Stimulated activated CD4-positive, alpha-beta T cell treated with anti-CD3 and anti-CD28 coated beads, Interleukin-4, amount 100 ng/mL, for 4 hours (primary cell): ENCODE measurements around the gene CACNA1F.

Experiments
- DNase-seq, 2 experiments: peaks; one replicate each; pipeline ENCODE4 v3.0.0-alpha.2; 2020

Gene CACNA1F

DNA sequence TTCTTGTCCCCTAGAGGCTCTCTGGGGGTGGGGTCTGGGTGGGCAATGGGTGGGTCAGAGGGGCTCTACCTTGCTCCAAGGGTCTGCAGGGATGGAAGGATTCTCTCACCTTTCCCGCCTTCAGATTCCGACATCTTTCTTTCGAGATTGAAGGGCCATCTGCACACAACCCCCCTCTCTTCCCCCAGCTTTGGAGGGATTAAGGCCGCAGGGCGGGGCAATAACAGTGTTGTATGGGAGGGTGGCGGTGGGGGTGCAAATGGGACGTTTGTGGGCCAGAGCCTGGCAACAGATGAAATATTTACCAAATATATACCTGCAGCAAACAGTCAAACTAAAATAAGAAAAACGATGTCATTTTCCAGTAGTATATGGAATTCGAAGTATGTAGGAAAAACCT is at the start of gene CACNA1F:
Gene CACNA1F, minus strand, starts transcription at position 165 of the 400 bp plus-strand sequence. Its CDS starts 31 bp downstream, at position 134.
- DNase-seq: no peak

DNA sequence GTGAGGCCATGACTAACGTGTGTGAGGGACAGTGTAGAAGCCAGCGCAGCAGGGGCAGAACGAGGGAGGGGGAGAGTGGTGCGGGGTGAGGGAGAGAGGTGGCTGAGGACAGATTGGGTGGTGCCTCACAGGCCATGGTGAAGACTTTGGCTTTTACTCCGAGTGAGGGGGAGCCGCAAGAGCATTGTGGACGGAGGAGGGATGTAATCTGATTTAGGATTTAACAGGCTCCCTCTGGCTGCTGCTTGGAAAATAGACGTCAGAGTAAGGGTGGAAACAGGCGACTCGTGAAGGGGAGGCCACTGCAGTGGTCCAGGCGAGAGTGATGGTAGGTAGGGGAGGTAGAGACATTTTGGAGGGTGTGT is 49.5 kb upstream of the CACNA1F start:
- DNase-seq: no peak

DNA sequence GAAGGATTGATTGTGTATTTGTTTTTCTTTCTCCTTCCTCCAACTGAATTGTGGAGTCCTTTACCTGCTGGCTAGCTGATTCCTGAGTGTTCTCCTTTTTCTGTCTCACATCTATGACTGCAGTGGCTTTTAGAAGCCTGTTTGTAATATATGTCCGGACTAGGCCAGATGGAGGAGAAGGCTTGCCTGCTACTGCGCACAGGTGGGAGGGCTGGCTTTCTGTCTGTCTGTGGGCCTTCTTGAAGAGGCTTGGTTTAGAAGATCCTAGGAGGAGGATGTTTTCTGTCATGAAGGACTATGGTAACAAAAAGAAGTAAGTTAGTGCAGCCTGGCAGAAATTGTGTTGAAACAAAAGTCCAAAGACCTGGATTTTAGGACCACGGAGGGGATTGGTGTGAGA is 44.9 kb upstream of the CACNA1F start:
- DNase-seq: no peak

DNA sequence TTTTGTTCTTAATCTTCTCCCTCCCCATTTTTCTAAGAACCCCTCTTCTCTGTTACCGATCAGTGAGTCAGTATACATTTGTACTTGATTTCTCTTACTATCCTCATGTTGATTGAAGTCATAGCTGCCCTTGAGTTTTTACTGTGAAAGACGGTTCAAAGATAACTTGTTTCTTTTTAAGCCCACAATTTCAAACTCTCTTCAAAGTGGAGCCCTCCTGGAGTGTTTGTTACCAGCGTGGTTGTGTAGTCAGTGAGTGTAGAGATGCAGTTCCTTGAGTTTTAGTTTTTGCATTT is 44.3 kb upstream of the CACNA1F start:
- no peak for DNase-seq

DNA sequence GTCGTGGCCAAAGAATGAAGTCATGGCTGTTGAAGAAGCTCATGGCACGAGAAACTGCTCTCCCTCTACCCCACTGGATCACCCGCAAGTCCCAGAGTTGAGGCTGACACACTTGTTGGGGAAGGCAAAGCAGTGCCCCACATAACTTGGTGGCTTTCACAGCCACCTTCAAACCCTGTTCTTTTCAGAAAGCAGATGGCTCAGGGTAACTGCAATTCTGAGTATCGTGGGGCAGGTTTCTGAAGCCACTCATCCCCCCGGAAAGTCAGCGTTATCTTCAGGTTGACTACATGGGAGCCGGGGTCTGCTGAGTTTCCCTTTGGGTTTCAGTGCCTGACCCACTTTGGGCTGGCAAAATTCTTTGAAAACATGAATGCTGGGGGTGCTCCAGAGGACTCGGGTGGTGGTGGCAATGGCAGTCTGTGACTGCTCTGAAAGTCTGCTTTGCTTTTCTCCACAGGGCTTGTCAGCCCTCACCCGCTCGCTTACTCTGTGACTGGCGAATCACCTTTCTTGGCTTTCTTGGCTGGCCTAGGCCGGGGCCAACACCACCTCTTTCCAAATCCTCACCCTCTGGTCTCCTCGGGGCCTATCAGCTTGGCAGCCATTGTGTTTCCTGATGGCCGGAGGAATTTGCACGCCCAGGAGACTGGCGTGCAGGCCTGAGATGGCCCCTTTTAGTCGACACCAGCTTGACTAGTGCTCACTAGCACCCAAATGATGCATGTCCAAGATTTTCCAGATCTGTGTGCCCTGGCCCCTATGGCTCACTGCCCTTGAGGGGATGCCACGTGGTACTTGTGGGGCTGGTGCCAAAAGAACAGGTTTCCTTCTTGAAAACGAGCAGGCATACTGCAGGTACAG is 43.8 kb upstream of the CACNA1F start:
- no peak for DNase-seq

DNA sequence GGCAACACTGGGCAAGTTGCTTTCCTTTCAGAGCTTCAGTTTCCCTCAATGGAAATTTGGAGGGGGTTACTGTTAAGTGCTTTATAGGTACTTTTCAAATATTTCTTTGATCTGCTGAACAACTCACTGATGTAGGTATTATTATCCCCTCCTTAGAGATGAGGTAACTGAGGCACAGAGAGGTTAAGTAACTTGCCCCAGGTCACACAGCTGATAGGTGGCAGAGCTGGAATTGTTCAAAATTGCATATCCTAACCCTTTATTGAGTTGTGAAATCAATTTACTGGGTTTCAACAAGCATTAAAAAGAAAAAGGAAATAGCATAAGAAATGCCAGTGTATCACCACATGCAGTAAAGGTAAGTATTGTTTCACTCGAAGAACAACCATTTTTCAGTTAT is 43.1 kb upstream of the CACNA1F start:
- DNase-seq: no peak

DNA sequence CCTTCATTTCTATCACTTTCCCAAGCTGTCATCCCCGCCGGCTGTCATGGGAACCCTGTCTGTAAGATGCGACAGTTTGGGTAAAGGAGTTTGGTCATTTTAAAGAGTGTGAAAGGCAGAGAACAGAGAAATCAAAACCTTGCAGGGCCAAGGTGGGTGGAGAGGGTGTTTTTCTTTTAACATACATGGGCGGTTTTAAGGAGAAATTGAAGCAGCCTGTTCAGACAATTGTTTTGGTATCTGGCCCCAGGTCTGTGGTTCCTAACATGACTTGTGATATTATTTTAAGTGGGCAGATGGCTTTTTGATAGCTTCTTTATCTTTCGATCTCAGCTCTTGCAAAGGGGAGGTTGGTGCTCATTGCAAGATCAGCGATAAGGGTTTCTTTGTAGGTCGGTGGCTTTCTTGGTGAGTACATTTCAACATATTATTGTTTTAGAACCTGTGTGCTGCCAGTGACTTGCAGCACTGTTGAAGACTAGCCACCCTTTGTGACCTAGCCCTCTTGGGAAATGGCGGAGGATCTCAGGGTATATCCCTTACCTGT is 40.1 kb upstream of the CACNA1F start:
- DNase-seq: no peak

DNA sequence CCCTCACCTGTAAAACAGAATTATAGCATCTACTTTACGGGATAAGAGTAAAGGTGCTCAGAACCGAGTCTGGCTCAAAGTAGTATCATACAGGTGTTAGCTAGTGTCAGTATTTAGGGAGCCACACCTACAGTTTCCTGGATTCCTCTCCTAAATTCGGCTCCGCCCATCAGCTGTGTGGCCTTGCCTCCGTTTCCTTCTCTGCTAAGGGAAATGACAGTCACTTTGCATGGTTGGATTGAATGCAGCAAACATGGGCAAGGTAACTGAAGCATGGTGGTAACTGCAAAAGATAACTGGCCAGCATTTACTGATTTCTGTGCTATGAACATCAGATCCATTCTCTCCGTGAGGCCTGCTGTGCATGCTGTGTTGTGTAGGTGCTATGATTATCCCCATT is 39.3 kb upstream of the CACNA1F start:
- DNase-seq: no peak

DNA sequence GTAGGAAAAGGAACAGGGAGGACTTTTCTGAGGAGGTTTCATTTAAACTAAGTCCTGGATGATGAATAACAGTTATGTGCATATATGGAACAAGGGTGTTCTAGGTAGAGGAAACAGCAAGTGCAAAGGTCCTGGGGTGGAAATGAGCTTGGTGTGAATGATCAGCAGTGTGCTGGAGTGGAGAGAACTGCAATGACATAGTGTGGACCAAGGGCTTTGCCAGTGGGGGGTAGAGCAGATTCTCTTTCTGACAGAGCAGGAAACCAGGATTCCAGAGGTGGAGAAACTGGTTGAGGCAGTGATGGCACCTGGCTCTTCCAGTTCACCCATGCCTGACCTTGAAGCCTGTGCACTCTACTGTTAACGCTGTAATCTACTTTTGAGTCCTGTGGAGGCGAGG is 38.2 kb upstream of the CACNA1F start:
- no peak for DNase-seq

DNA sequence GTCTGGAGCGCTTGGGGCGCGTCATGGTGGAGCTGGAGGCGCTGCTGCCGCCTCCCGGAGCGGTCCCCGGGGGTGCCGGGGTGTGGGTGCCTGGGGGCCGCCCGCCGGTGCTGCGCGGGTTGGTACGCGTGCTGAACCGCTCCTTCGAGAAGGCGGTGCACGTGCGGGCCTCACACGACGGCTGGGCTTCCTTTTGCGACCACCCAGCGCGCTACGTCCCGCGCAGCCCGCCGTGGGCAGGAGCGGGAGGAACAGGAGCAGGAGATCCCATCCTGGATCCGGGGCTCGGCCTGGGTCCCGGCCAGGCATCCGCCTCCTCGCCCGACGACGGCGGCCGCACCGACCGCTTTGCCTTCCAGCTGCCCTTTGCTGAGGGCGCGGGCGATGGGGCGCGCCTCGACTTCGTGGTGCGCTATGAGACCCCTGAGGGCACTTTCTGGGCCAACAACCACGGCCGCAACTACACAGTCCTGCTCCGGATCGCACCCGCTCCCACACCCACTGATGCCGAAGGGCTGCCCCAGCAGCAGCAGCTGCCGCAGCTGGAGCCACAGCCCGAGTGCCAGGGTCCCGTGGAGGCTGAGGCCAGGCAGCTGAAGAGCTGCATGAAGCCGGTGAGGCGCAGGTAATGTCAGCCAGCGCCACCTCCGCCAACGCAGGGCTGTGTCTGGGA is 37.2 kb upstream of the CACNA1F start:
- DNase-seq: no peak

DNA sequence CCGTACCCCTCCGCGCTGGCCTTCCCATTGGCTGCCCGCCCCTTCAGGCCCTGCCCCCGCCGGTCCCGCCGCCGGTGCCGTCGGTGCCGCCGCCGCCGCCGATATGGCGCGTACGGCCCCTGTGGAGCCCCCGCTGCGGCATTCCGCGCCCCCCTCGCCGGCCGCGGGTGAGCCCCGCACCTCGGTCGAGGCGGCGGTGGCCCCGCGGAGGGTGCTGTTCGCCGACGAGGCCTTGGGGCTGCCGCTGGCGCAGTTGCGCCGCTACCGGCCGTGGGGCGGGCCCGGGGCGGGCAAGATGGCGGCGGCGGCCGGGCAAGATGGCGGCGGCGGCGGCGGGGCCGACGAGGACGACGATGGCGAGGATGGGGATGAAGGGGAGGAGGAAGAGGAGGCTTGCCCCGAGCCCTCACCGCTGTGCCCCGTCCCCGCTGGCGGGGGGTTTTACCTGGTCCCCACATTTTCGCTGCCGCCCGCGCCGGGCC is 36.7 kb upstream of the CACNA1F start, which contains the start of gene PPP1R3F:
Gene PPP1R3F, plus strand, starts transcription at position 27 of the 482 bp plus-strand sequence. Its CDS starts 77 bp downstream, at position 104.
- no peak for DNase-seq

DNA sequence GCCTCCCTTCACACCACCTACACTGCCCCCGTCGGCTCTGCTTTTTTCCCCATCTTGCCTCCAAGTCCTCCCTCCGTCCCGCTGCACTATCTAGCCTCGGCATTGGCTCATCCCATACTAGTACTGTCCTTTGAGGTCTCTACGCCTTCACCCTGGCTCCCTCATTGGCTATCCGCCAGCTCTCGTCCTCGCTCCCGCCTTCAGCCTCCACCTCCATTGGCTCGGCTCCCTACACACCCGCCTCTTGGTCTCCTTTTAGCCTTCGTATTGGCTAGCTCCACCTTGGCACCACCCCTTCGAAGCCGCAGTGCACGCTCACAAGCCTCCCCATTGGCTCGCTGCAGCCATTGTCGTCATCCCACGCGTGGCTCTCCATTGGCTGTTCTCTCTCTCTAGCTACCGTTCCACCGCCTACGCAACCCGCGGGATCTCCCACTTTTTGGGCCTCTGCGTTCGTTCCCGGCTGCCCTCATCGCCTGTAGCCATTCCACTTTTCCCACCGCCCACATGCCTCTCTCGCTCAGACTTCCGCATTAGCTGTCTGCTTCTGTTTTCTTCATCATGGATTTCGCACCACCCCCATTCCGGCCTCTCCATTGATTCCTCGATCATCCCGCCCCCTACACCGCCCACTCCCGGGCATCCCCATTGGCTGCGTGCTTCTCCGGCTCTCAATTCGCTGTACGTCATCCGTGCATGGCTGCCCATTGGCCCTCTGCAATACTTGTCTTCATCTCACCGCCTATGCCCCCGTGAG is 36.0 kb upstream of the CACNA1F start:
- DNase-seq: peak; percentile 86 to 96

DNA sequence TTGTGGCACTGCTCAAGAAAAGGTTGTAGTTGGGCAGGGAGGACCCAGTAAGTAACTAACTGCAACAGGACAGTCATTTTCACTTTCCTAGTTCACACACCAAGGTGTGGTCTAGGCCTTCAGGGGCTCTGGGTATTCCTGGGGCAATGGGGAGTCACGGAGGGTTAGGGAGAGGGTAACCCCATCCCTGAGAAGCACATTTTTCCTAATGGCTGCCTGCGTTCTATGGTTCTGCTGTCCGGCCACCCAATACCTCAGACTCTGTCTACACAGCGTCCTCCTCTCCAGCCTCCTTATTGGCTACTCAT is 35.5 kb upstream of the CACNA1F start:
- no peak for DNase-seq

DNA sequence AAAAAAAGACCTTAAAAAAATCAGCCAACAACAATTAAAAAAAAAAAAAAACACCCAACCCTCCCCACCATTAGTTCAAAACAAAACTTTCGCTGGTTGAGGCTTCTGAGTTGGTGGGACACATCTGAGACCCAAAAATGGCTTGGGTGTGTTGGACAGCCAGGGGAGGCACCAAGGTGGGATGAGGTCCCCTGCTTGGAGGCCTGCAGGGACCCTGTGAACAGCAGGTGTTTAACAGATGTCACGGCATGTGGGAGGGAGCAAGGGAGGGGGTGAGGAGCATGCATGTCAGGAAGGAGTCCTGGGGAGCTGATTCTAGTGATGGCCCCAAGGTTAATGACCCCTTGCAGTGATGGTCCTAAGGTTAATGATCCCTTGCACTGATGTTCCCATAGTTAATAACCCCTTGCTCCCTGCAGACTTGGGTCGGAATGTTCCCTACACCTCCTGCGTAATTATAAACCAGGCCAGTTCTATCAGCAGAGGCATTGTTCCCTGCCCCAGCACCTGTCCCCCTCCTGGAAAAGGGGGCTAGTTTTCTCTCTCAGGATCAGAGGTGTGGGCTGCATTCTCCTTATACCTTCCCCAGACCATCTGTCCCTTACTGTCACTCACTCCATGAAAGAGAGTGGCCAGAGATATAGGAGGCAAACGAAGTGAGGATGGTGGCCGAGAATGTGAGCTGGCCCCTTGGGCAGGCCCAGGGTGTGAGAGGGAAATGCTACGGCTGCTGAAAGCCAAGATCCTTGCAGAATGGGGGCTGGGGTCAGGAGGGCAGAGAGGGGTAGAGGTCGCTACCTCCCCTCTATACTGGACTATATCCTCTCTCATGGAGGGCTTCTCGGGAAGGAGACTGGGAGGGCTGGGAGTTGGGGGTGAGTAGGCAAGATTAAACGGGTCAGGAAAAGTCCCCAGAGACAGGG is 33.6 kb upstream of the CACNA1F start:
- no peak for DNase-seq

DNA sequence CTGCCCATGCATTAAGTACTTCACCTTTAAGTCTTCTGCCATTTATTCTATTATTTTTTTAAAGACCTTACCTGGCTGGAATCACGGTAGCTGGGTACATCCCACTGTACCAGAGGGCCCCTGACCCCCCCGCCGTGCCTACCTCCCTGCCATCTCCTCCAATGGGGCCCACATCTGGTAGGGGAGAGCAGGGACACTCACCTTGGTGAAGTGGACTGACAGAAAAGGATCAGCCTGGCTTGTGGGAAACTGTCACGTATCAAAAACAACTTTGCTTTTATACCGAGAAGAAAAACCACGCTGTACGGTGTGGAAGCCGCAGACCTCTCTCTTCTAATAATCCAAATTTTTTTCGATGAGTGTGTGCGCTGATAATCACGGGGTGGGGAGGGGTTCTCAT is 31.3 kb upstream of the CACNA1F start, which contains the start of gene FOXP3:
Gene FOXP3, minus strand, starts transcription at position 251 of the 400 bp plus-strand sequence. CDS start 6,205 bp downstream, outside the sequence.
- no peak for DNase-seq

DNA sequence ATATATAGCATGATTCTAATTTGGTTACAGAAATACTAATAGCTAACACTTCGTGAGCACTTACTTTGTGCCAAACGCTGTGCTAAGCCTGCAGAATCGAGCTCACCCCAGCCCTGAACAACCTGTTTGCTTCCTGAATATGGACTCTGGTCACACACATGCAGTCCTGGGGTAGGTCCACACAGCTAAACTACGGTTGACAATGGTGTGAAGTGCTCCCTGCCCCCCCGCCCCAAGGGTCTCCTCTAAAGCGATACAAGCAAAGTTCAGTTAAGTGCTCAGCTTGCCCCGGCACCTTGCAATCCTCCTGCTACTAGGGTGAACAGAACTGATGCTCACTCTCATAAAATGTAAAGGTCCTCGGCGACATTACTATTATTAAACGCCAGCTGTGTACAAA is 30.5 kb upstream of the CACNA1F start:
- no peak for DNase-seq

DNA sequence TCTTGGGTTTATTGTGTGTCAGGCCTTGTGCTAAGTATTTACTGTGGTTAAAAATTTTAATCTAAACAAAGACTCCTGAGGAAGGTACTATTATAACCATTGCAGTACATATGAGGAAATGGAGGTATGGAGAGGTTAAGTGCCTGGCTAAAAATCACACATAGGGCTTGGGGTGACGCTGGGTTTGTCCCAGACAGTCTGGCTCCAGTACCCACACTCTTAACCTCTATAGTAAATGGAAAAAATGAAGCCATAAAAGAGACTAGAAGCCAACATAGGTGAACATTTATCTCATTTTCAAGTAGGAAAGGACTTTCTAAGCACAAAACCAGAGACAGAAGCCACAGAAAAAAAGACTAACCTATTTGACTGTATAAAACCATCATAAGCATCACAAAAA is 29.5 kb upstream of the CACNA1F start:
- DNase-seq: no peak

DNA sequence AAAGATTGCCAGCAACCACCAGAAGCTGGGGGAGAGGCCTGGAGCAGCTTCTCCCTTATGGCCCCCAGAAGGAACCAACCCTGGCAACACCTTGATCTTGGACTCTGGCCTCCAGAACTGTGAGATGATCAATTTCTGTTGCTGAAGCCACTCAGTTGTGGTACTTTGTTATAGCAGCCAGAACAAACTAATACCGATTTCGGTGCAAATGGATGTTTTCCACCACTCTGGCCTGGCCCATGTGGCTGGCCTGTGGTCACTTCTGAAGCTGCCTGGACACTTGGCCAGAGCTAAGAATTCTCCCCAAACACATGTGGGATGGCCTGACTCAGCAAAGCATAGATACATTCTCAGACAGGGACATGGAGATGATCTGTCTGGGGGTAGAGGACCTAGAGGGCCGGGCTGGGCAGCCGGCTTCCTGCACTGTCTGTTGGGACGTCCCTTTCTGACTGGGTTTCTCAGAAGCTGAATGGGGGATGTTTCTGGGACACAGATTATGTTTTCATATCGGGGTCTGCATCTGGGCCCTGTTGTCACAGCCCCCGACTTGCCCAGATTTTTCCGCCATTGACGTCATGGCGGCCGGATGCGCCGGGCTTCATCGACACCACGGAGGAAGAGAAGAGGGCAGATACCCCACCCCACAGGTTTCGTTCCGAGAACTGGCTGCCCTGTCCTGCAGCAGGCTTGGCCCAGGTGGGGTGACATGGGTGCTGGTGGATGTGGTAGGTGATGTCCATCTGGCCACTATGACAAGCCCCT is 27.3 kb upstream of the CACNA1F start:
- DNase-seq: no peak

DNA sequence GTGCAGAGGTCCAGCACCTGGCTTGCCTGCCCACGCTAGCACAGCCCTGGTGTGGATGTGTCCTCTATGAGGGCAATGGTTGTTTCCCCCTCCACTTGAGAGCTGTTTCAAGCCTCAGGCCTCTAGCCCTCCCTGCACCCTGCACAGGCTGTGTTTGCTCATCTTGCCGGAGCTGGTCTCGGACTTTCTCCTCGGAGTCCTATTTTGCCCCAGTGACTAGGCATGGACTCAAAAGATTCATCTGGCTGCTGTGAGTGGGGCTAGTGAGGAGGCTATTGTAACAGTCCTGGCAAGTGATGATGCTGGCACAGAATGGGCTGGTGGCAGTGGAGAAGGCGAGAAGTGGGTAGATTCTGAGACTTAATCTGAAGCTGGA is 25.6 kb upstream of the CACNA1F start:
- no peak for DNase-seq

DNA sequence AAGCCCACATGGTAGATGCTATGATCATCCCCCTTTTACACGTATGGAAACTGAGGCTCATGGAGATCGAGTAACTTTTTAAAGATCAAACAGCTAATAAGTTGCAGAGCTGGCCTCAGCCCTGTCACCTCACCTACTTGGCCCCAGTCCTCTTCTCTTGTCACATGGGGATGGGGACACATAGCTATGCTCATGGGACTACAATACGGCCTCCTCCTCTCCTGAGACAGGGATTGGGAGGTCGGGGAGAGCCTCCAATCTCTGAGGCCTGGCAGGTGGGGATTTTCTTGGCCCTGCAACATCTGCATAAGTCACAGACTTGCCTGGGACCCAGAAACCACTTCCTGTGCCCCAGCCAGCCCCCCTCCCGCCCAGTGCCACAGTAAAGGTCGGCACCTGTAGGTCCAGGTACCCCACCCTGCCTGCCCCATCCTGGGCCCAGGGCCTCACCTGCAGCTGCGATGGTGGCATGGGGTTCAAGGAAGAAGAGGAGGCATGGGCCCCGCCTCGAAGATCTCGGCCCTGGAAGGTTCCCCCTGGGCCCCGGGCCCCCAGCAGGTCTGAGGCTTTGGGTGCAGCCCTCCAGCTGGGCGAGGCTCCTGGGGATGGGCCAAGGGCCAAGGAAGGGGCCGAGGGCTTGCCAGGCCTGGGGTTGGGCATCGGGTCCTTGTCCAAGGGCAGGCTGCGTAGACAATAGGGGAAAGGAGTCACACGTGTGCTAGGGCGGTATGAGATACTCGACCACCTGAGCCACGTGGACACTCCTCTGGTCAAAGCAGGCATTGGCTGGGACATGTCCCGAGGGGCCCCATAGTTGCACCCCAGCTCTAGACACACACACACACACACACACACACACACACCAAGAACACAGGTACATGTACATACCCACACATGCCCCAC is 25.0 kb upstream of the CACNA1F start:
- peak in 1 of 2 experiments; percentile 24 for DNase-seq
